ENCODE results near the gene MRFAP1L1. TPM values are rescaled to one million over a fixed set of nuclear protein-coding genes. Genes with fewer than 3 reads are reported as not detected.
A peak's percentile ranks its signal among the peaks of the same experiment; 100 is the strongest.

The MRFAP1L1 gene
- total RNA-seq, 4 donors from 2014 or later: 34.9 to 61.1 (median 37.4) TPM

DNA sequence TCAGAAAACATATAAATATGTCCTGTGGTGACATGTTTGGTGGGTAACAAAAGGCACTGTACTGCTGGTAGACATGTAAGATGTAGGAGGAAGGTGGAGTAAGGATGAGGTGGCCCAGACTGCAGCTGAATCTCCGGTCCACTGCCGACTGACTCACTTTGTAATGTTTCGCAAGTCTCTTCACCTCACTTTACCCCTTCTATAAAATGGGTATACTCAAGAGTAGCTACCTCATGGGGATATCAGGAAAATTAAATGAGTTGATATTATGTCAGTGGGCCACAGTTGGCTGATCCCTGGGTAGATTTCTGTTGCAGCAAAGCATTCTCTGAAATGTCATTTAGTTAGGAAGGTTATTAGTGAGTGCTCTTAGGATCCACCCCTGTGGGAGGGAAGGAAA, 47.1 kb downstream of the MRFAP1L1 start:
- H3K4me1 ChIP-seq: peaks cover 0 to 4% (median 2%) of the 10 kb centered on the region in 4 donors
- no peak overlapping the region for H3K4me3 ChIP-seq
- H3K27ac ChIP-seq: no peak overlapping the region
- no peaks in the 10 kb centered on the region for H3K9me3 ChIP-seq
- TF ChIP-seq, protein P1, sequence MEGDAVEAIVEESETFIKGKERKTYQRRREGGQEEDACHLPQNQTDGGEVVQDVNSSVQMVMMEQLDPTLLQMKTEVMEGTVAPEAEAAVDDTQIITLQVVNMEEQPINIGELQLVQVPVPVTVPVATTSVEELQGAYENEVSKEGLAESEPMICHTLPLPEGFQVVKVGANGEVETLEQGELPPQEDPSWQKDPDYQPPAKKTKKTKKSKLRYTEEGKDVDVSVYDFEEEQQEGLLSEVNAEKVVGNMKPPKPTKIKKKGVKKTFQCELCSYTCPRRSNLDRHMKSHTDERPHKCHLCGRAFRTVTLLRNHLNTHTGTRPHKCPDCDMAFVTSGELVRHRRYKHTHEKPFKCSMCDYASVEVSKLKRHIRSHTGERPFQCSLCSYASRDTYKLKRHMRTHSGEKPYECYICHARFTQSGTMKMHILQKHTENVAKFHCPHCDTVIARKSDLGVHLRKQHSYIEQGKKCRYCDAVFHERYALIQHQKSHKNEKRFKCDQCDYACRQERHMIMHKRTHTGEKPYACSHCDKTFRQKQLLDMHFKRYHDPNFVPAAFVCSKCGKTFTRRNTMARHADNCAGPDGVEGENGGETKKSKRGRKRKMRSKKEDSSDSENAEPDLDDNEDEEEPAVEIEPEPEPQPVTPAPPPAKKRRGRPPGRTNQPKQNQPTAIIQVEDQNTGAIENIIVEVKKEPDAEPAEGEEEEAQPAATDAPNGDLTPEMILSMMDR (IDR thresholded peaks at IDR 0.05): no peak
- TF ChIP-seq POLR2A (IDR thresholded peaks at IDR 0.05): no peak
- H3K27me3 ChIP-seq: no peaks in the 10 kb centered on the region
- H3K36me3 ChIP-seq: no peaks in the 10 kb centered on the region
- no peak for DNase-seq

DNA sequence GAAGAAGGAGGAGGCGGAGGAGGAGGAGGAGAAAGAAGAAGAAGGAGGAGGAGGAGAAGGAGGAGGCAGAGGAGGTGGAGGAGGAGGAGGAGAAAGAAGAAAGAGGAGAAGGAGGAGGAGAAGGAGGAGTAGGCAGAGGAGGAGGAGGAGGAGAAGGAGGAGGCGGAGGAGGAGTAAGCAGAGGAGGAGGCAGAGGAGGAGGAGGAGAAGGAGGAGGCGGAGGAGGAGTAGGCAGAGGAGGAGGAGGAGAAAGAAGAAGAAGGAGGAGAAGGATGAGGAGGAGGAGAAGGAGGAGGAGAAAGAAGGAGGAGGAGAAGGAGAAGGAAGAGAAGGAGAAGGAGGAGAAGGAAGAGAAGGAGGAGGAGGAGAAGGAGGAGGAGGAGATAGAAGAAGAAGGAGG, 49.2 kb downstream of the MRFAP1L1 start:
- DNase-seq: no peak
- Histone ChIP-seq H3K9me3 (no peaks in the 10 kb centered on the region), H3K4me3 (no peak overlapping the region), H3K4me1 (peaks cover 0 to 4% (median 2%) of the 10 kb centered on the region in 4 donors), H3K36me3 (no peaks in the 10 kb centered on the region), H3K27me3 (no peaks in the 10 kb centered on the region), H3K27ac (no peak overlapping the region)
- TF ChIP-seq, protein P1 (IDR thresholded peaks at IDR 0.05): no peak
- TF ChIP-seq POLR2A (IDR thresholded peaks at IDR 0.05): no peak

DNA sequence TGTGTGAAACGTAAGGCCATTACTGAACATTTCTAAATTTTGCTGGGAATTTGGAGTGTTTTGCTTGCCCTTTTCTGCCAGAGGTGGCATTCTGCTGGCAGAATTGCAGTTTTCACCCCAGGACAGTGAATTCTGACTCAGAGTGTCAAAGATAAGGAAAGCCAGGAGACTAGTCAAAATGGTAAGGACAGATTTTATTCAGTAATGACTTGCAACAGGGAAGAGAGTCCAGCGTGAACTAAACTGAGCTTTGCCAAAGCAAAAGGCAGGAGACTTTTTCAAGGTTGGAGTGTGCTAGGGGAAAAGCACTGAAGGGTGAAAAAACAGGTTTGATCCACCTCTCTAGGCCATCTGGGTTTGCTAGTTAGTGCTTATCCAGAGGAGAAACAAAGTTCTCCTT, 49.8 kb downstream of the MRFAP1L1 start:
- no peak overlapping the region for H3K4me3 ChIP-seq
- no peak for DNase-seq
- H3K27ac ChIP-seq: no peak overlapping the region
- no peaks in the 10 kb centered on the region for H3K9me3 ChIP-seq
- TF ChIP-seq, protein P1 (IDR thresholded peaks at IDR 0.05): no peak
- TF ChIP-seq POLR2A (IDR thresholded peaks at IDR 0.05): no peak
- H3K36me3 ChIP-seq: no peaks in the 10 kb centered on the region
- peaks cover 0 to 4% (median 2%) of the 10 kb centered on the region in 4 donors for H3K4me1 ChIP-seq
- no peaks in the 10 kb centered on the region for H3K27me3 ChIP-seq

DNA sequence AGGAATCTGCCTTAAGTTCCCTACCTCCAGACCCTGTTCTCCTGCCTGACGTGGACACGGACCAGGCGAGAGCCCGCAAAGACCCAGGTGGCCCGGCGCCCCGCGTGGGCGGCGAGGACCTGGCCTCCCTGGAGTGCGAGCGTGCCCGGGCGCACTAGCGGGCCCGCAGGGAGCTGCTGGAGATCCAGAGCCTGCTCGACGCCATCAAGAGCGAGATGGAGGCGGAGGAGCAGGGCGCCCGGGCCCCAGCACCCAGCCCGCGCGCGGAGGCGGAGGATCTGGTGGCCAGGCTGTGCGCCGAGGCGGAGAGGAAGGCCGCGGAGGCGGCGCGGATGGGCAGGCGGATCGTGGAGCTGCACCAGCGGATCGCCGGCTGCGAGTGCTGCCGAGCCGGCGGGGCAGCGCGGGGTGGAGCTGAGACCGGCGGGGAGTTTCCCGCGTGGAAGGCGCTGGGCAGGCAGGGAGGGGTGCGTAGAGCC, 51.0 kb downstream of the MRFAP1L1 start:
- Histone ChIP-seq H3K27me3 (no peaks in the 10 kb centered on the region), H3K27ac (peak overlapping the region in 2 of 4 donors; percentile 23 to 57), H3K36me3 (no peaks in the 10 kb centered on the region), H3K9me3 (no peaks in the 10 kb centered on the region), H3K4me3 (peak overlapping the region; percentile 31 to 47 (median 38)), H3K4me1 (peaks cover 0 to 3% (median 0%) of the 10 kb centered on the region in 4 donors)
- DNase-seq: peak in 1 of 3 donors; percentile 52
- TF ChIP-seq POLR2A (IDR thresholded peaks at IDR 0.05): no peak
- TF ChIP-seq, protein P1 (IDR thresholded peaks at IDR 0.05): no peak

DNA sequence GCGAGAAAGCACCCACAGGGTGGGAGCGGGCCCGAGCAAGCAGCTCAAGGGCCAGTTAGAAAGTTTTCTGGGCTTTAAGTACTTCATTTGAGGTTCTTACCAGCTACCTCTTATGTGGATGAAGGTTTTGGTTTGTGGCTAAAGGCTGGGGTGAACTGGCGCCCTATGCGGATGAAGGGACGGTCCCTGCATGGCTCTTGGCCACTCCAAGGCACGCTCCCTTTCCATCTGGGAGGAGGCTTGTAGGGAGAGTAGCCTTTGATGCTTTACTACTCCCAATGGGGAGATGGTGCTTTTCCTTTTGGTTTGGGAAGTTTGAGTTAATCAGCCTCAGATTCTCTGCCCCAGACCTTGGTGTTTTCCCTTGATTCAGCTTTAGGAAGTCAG, 51.5 kb downstream of the MRFAP1L1 start:
- H3K4me3 ChIP-seq: peak overlapping the region in 2 of 4 donors; percentile 32 to 45
- H3K27ac ChIP-seq: peak overlapping the region in 1 of 4 donors; percentile 23
- no peaks in the 10 kb centered on the region for H3K27me3 ChIP-seq

More for the DNA sequence above, 51.5 kb downstream of the MRFAP1L1 start:
- Histone ChIP-seq H3K4me1 (peaks cover 0 to 3% (median 0%) of the 10 kb centered on the region in 4 donors), H3K9me3 (no peaks in the 10 kb centered on the region), H3K36me3 (no peaks in the 10 kb centered on the region)
- no peak for DNase-seq
- no peak for TF ChIP-seq POLR2A (IDR thresholded peaks at IDR 0.05)
- TF ChIP-seq, protein P1 (IDR thresholded peaks at IDR 0.05): no peak

Other genes starting within 250 kb of the MRFAP1L1 start
- 1 to 10 TPM in 1 of 4 donors, under 1 TPM in 1, not detected in 2; 0.27 to 4.1 TPM for gene PPP2R2C, start 237.3 kb downstream of the MRFAP1L1 start, total RNA-seq
- 10 to 100 TPM; 23.1 to 41.2 (median 32.5) TPM for gene MAN2B2, start 134.7 kb downstream of the MRFAP1L1 start, total RNA-seq
- 100 to 1,000 TPM; 116 to 338 (median 155) TPM for gene MRFAP1, start 69.2 kb downstream of the MRFAP1L1 start, total RNA-seq
- gene S100P, start 16.0 kb downstream of the MRFAP1L1 start, total RNA-seq: 1 to 10 TPM in 2 of 4 donors, not detected in 2; 1.5 to 3.3 TPM
- gene BLOC1S4, start 6.3 kb upstream of the MRFAP1L1 start, total RNA-seq: 10 to 100 TPM; 20.0 to 20.6 (median 20.2) TPM
- gene KIAA0232, start 72.9 kb upstream of the MRFAP1L1 start, total RNA-seq: 10 to 100 TPM; 19.8 to 73.6 (median 49.5) TPM
- 10 to 100 TPM; 44.8 to 67.7 (median 55.7) TPM for gene TBC1D14, start 200.0 kb upstream of the MRFAP1L1 start, total RNA-seq